H9 (cell line): ENCODE measurements around the gene TRPV4. TPM values are rescaled to one million over a fixed set of nuclear protein-coding genes. Genes with fewer than 3 reads are reported as not detected.

Experiments
- DNase-seq: peaks from one replicate; pipeline ENCODE4 v3.0.0-alpha.2; 2017
- H2AFZ ChIP-seq: one replicate; pipeline ENCODE4 v1.6.1; 2013; ENCODE audit warnings: mild to moderate bottlenecking, low read length, control low read depth, moderate library complexity
- H2AK5ac ChIP-seq: 2 replicates; pipeline ENCODE4 v1.6.1; 2013; ENCODE audit warnings: low read length, control low read depth, mixed read lengths; ENCODE audit not compliant: insufficient read length
- H2BK120ac ChIP-seq: one replicate; pipeline ENCODE4 v1.6.1; 2013; ENCODE audit warnings: low read depth, mild to moderate bottlenecking, low read length, control low read depth, inconsistent platforms; ENCODE audit not compliant: poor library complexity, severe bottlenecking
- H2BK12ac ChIP-seq: 2 replicates; pipeline ENCODE4 v1.6.1; 2013; ENCODE audit warnings: low read length, control low read depth, mixed read lengths, low read depth; ENCODE audit not compliant: insufficient read length
- H2BK15ac ChIP-seq: 2 replicates; pipeline ENCODE4 v1.6.1; 2013; ENCODE audit warnings: low read depth, low read length, control low read depth
- H2BK20ac ChIP-seq: one replicate; pipeline ENCODE4 v1.6.1; 2013; ENCODE audit warnings: low read depth, mild to moderate bottlenecking, low read length, control low read depth, inconsistent platforms; ENCODE audit not compliant: poor library complexity, severe bottlenecking
- H2BK5ac ChIP-seq: 2 replicates; pipeline ENCODE4 v1.6.1; 2013; ENCODE audit warnings: low read length, control low read depth, mixed read lengths; ENCODE audit not compliant: insufficient read length
- H3K14ac ChIP-seq: 2 replicates; pipeline ENCODE4 v1.6.1; 2013; ENCODE audit warnings: low read length, control low read depth; ENCODE audit not compliant: insufficient read depth
- H3K18ac ChIP-seq: 2 replicates; pipeline ENCODE4 v1.6.1; 2013; ENCODE audit warnings: low read depth, mild to moderate bottlenecking, mixed read lengths, low read length, control low read depth; ENCODE audit not compliant: insufficient read length
- H3K23ac ChIP-seq: 2 replicates; pipeline ENCODE4 v1.6.1; 2013; ENCODE audit warnings: low read length, control low read depth, mixed read lengths, low read depth; ENCODE audit not compliant: insufficient read length
- H3K23me2 ChIP-seq: 2 replicates; pipeline ENCODE4 v1.6.1; 2013; ENCODE audit warnings: low read depth, mild to moderate bottlenecking, mixed read lengths, low read length, control low read depth; ENCODE audit not compliant: insufficient read length, poor library complexity, severe bottlenecking
- H3K27ac ChIP-seq: 2 replicates; pipeline ENCODE4 v1.5.1; 2013; ENCODE audit warnings: low read length, control low read depth, mixed read lengths, low read depth; ENCODE audit not compliant: insufficient read length
- H3K27me3 ChIP-seq: 2 replicates; pipeline ENCODE4 v1.6.1; 2013; ENCODE audit warnings: low read length, control low read depth, inconsistent platforms; ENCODE audit not compliant: insufficient read depth
- H3K4ac ChIP-seq: 2 replicates; pipeline ENCODE4 v1.6.1; 2013; ENCODE audit warnings: low read depth, mild to moderate bottlenecking, control low read depth, inconsistent platforms, low read length, moderate library complexity
- H3K4me1 ChIP-seq: 2 replicates; pipeline ENCODE4 v1.6.1; 2013; ENCODE audit warnings: low read length, control low read depth, inconsistent platforms; ENCODE audit not compliant: insufficient read depth
- H3K4me2 ChIP-seq: 2 replicates; pipeline ENCODE4 v1.6.1; 2013; ENCODE audit warnings: low read length, control low read depth, mixed read lengths; ENCODE audit not compliant: insufficient read length, insufficient read depth
- H3K56ac ChIP-seq: 2 replicates; pipeline ENCODE4 v1.6.1; 2013; ENCODE audit warnings: low read depth, mild to moderate bottlenecking, mixed read lengths, low read length, control low read depth; ENCODE audit not compliant: insufficient read length
- H3K79me1 ChIP-seq: 2 replicates; pipeline ENCODE4 v1.6.1; 2013; ENCODE audit warnings: low read depth, mild to moderate bottlenecking, moderate library complexity, low read length, control low read depth, inconsistent platforms; ENCODE audit not compliant: insufficient read depth, poor library complexity, severe bottlenecking
- H3K79me2 ChIP-seq: 2 replicates; pipeline ENCODE4 v1.6.1; 2013; ENCODE audit warnings: low read length, control low read depth, inconsistent platforms; ENCODE audit not compliant: insufficient read depth
- H3K9ac ChIP-seq: 2 replicates; pipeline ENCODE4 v1.6.1; 2013; ENCODE audit warnings: low read length, control low read depth, mixed read lengths; ENCODE audit not compliant: insufficient read length; ENCODE audit errors: extremely low read depth
- H3K9me3 ChIP-seq: one replicate; pipeline ENCODE4 v1.6.1; 2013; ENCODE audit warnings: low read depth, low read length, inconsistent platforms; ENCODE audit not compliant: control insufficient read depth
- H3T11ph ChIP-seq: one replicate; pipeline ENCODE4 v1.6.1; 2013; ENCODE audit warnings: mild to moderate bottlenecking, low read length, control low read depth, inconsistent platforms
- H4K20me1 ChIP-seq: one replicate; pipeline ENCODE4 v1.6.1; 2013; ENCODE audit not compliant: control insufficient read depth, insufficient read length, insufficient read depth
- H4K5ac ChIP-seq: 2 replicates; pipeline ENCODE4 v1.6.1; 2013; ENCODE audit warnings: low read depth, mild to moderate bottlenecking, mixed read lengths, low read length, control low read depth; ENCODE audit not compliant: insufficient read length
- H4K8ac ChIP-seq: replicated peaks from 2 replicates; pipeline ENCODE4 v1.6.1; 2013; ENCODE audit warnings: low read length, control low read depth, mixed read lengths, low read depth; ENCODE audit not compliant: insufficient read length
- H4K91ac ChIP-seq: 2 replicates; pipeline ENCODE4 v1.6.1; 2013; ENCODE audit warnings: low read depth, mild to moderate bottlenecking, moderate library complexity, mixed read lengths, low read length, control low read depth; ENCODE audit not compliant: insufficient read length
- H3K27ac Mint-ChIP-seq, 3 experiments: 2 replicates in 2 of 3; 3 replicates in 1 of 3; pipeline ENCODE4 v1.8.0; 2020 to 2021; ENCODE audit warnings: mixed read lengths in 3 of 3, mild to moderate bottlenecking in 1 of 3, moderate library complexity in 1 of 3
- H3K27me3 Mint-ChIP-seq: 2 replicates; pipeline ENCODE4 v1.8.0; 2021; ENCODE audit warnings: low read depth, mild to moderate bottlenecking, moderate library complexity, mixed read lengths
- H3K36me3 Mint-ChIP-seq, 3 experiments: 2 replicates in 2 of 3; 3 replicates in 1 of 3; pipeline ENCODE4 v1.8.0; 2020 to 2021; ENCODE audit warnings: low read depth in 3 of 3, mixed read lengths in 3 of 3; ENCODE audit not compliant: insufficient read depth in 1 of 3
- H3K4me1 Mint-ChIP-seq, 2 experiments: 2 replicates each; pipeline ENCODE4 v1.8.0; 2020; ENCODE audit warnings: mixed read lengths in 2 of 2
- H3K4me3 Mint-ChIP-seq, 2 experiments: 2 replicates in 1 of 2; 3 replicates in 1 of 2; pipeline ENCODE4 v1.8.0; 2020 to 2021; ENCODE audit warnings: mild to moderate bottlenecking in 2 of 2, mixed read lengths in 2 of 2, moderate library complexity in 1 of 2
- H3K9me3 Mint-ChIP-seq, 2 experiments: 2 replicates in 1 of 2; 3 replicates in 1 of 2; pipeline ENCODE4 v1.8.0; 2020; ENCODE audit warnings: mild to moderate bottlenecking in 2 of 2, mixed read lengths in 2 of 2, moderate library complexity in 1 of 2
- CTCF ChIP-seq: fragments of 200-600 bp; sonication (generic); conservative IDR thresholded peaks from 3 replicates; pipeline ENCODE4 v1.8.0; 2021; ENCODE audit warnings: antibody characterized with exemption, mild to moderate bottlenecking
- WGBS: extraction: QIAGEN DNeasy Blood & Tissue Kit; methylation state at CpG from one replicate; pipeline ENCODE4 v1.1.7; 2013; ENCODE audit warnings: missing lambda C conversion rate, low lambda C conversion rate, mixed read lengths; ENCODE audit not compliant: insufficient read length; ENCODE audit errors: extremely low coverage; 5-methylcytosine and 5-hydroxymethylcytosine counted together
- total RNA-seq: library from RNA; stranded (reverse); gene quantifications from 2 replicates; pipeline ENCODE4 v1.2.1, GENCODE V29; 2021

TRPV4 gene
- total RNA-seq, 1 experiment from 2014 or later, result 4.9 TPM

- H4K91ac ChIP-seq, result no peak overlapping the region
- H2BK20ac ChIP-seq, result no peak overlapping the region
- H2AFZ ChIP-seq, result no peak overlapping the region
- H3K4ac ChIP-seq, result no peak overlapping the region
- no peak overlapping the region for H2BK15ac ChIP-seq
- no peak overlapping the region for H3T11ph ChIP-seq
- no peak overlapping the region for H4K8ac ChIP-seq
- H3K9me3 ChIP-seq, result no peaks in the 10 kb centered on the region
- no peak overlapping the region for H4K5ac ChIP-seq
- no peaks in the 10 kb centered on the region for H4K20me1 ChIP-seq
- H3K9ac ChIP-seq, result no peak overlapping the region
- Mint-ChIP-seq H3K36me3 (no peaks in the 10 kb centered on the region), H3K4me3 (no peak overlapping the region), H3K27me3 (peaks cover 1% of the 10 kb centered on the region), H3K9me3 (no peaks in the 10 kb centered on the region; a peak in 1 of 5 replicates), H3K27ac (peak overlapping the region in 2 of 3 experiments; percentile 12 to 20; a peak in 2 of 7 replicates), H3K4me1 (peaks cover 8 to 13% of the 10 kb centered on the region in 2 experiments; a peak in 3 of 4 replicates)
- H3K23me2 ChIP-seq, result no peaks in the 10 kb centered on the region
- no peak overlapping the region for H3K23ac ChIP-seq
- H3K27me3 ChIP-seq, result no peaks in the 10 kb centered on the region
- DNase-seq, result no peak
- H3K18ac ChIP-seq, result no peak overlapping the region
- no peak overlapping the region for H3K4me2 ChIP-seq
- no peak overlapping the region for H3K27ac ChIP-seq
- H2BK12ac ChIP-seq, result no peak overlapping the region
- no peak overlapping the region for H2BK5ac ChIP-seq
- no peaks in the 10 kb centered on the region for H3K79me2 ChIP-seq
- H2AK5ac ChIP-seq, result no peak overlapping the region
- no peak overlapping the region for H3K56ac ChIP-seq
- no peak overlapping the region for H2BK120ac ChIP-seq
- TF ChIP-seq CTCF, result no peak
- H3K4me1 ChIP-seq, result no peaks in the 10 kb centered on the region
- H3K79me1 ChIP-seq, result no peaks in the 10 kb centered on the region
- no CpG with 5 or more reads among the region's 6 CpGs for WGBS
- no peak overlapping the region; the same call in 1 of the 2 replicates for H3K14ac ChIP-seq
These were observed 1.8 kb downstream of the TRPV4 start for GRCh38 chr12:109831365-109831764.
